NCI-H2029 treated with DMSO at 0.1 percent for 48 hours (cell line): ENCODE data around the gene GPR176.
A peak's percentile ranks its signal among the peaks of the same experiment; 100 is the strongest.

ENCODE experiments used
- DNase-seq: peaks from one replicate; lab custom pipeline; 2025; lab: John Stamatoyannopoulos, UW

The GPR176 gene

DNA sequence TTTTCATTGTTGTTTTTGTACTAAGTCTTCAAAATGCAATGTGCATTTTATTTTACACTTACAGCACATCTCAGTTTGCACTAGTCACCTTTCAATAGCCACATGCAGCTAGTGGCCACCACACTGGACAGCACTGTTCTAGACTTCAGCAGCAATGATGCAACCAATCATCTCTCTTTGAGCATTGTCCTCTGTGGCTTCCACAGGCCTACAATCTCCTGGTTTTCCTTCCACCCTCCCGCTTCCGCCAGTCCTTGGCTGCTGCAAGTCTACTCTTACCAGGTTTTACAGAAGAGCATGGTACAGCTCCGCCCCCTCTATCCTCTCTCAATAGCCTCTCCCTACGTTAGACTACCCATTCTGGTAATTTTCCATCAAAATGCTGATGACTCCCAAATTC, 112.3 kb downstream of the GPR176 start:
- no peak for DNase-seq

- DNase-seq, result no peak
These were observed 116.0 kb downstream of the GPR176 start for GRCh38 chr15:39804026-39804425.

DNA sequence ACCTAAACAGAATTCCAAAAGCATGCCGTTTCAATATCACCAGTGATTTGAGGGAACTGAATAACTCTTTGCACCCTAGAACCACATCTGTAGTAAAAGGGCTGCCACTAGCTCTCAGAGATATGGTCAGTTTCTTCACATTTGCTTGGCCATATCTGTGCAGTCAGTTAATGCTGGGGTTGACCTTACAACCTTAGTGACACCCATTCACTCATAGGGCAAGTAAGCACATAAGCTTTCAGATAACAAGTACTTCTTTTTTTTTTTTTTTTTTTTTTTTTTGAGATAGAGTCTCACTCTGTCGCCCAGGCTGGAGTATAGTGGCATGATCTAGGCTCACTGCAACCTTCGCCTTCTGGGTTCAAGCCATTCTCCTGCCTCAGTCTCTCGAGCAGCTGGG, 117.0 kb downstream of the GPR176 start:
- no peak for DNase-seq

DNA sequence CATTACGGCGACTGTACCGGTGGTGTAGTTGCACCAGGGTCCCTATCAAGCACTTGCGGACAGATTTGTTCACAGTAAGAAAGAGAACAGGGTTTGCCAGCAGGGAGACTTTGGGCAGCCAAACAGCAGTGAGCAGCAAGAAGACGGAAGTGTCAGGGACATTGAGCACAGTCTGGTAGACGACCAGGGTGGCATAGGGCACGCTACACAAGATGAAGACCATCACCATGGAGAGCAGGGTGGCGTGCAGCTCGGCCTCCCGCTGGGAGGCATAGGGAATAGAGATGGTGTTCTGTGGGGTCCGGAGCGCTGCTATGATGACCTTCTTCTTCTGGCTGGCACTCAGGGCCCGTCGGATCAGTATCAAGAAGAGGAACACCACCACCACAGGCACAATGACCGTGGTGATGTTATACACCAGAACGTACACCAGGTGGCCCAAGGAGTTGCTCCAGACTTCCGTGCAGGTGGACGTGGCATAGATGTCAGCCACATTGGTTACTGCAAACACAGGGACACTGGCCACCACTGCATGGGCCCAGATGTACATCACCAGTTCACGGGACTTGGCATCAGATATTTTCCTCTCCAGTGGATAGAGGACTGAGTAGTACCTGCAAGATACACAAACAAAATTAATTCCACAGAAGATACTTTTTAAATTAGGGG, 118.3 kb downstream of the GPR176 start:
- DNase-seq, result no peak

GRCh38 chr15:39799552-39800011, 120.5 kb downstream of the GPR176 start:
- DNase-seq, result no peak

DNA sequence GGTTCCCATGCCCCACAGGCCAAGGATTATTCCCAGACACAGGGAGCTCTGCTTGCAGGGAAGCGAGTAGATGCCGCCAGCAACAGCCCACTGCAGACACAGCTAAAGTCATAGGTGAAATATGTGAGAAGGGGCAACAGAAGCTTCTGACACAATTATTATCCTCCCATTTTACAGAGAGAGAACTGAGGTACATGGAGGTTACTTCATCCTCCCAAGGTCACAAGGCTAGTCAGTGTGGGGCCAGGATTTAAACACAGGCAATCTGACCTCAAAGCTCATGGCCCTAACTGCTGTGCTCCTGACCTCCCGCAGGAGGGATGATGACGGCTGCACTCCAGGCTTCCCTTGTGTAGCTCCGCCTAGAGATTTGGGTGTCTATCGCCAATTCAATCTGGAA, 121.7 kb downstream of the GPR176 start:
- DNase-seq, result no peak

- DNase-seq, result no peak
These were observed 122.7 kb downstream of the GPR176 start for GRCh38 chr15:39797407-39797806.

DNA sequence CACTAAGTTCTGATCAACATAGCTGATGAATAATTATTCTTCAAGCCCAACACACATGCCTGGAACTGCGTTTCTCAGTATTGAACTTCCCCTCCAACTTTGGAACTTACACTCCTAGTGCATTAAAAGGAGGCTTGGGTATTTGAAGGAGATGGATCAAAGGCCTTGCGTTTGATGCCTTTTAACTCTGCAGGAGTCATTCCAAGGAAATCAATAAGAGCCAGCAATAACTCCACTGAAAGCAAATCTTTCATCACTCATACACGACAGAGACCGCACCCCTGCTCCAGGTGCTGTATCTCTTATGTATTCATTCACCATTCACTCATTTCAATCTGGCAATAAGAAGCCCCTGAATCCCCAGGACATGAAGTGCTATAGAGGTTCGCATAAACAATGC, 123.5 kb downstream of the GPR176 start:
- DNase-seq, result no peak

GRCh38 chr15:39795486-39795885, 124.6 kb downstream of the GPR176 start:
- no peak for DNase-seq

DNA sequence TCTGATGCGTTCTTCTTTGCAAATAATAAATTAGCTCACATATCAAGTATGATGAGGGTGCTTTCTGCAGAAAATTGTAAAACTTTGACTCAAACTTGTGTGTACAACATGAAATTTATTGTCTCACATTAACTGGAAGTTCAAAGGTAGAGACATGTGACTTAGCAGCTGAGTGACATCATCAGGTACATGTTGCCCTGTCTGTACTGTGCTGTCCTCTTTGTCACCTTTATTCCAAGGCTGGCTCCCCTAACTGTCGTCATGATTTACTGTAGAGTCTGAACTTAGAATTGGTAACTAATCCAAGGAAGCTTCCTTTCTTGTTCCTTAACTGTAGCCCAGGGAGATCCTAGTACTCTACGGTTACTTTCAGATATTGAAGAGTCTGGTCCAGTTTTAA, 125.1 kb downstream of the GPR176 start:
- DNase-seq, result no peak

DNA sequence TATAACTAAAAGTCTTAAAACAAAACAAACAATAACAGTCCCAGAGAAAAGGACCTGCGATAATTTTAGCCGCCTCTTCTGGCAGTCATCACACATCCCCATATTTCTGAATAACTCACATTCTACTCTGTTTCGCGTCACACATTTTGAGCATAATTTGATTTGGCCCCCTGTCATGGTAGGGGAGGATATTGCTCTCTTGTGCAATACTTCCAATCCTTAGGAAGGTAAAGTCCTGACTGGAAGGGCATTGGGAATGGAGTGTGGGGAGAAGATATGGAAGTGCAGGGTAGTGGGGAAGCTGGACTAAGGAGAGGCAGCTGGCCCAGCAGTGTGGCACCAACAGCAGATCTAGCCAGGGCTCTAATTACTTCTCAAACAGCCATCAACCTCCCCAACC, 126.1 kb downstream of the GPR176 start:
- no peak for DNase-seq

DNA sequence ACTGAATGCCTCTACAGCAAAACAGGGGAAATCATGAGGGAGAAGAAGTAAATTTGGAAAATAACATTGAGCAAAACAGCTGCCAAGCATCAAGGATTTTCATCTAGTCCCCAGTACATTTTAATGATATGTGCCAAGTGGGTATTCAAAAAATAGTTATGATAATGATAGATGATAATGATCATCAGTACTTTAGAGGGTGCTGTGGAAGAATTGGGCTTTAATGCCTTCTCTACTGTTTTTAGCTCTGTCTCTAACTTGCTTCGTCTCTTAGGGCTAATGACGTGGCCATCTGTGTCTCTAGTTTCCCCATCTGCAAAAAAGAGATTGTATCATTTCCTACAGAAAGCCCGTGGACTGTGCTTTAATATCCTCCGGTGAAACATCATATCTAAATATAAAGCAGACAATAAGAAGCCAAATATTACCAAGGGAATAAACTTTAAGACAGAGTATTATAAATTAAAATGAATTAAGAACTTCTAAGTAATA, 127.2 kb downstream of the GPR176 start:
- no peak for DNase-seq

GRCh38 chr15:39792025-39792843, 127.8 kb downstream of the GPR176 start:
- no peak for DNase-seq

GRCh38 chr15:39789736-39790135, 130.3 kb downstream of the GPR176 start:
- no peak for DNase-seq

- no peak for DNase-seq
These were observed 131.1 kb downstream of the GPR176 start for GRCh38 chr15:39788800-39789565.

DNA sequence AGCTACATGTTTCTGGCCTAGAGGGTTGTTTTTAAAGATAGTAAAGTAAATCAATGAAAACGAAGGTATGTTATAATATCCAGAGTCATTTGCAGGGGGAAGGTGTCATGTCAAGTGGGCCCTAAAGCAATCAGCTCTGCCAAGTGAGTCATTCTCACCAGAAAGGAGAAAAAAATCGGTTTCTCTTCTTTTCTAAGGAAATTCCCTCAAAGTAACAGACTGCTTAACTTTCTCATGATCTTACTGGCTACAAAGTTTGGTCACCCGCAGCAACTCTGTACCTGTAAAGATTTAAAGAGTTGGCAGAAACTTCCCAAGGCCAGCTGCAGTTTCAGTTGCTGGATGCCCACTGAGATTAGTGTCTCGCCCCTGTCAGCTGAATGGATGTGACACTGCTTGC, 132.0 kb downstream of the GPR176 start:
- no peak for DNase-seq

DNA sequence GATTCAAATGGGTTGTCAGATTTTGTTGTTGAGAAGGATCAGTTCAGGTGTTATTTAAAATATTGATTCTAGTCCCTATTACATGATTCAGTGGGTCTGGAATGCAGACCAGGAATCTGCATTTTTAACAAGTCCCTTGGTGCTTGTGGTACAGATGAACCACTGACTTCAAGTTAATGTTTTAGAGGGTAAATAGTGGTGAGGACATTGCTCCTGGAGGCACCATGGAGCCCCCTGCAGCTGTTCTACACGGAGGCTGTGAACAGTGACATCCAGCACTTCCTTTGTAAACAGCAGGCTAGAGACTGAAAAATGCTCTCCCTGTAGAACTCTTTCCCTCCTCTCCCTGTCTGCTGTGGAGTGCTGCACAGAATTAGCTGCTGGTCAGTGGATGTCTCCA, 132.6 kb downstream of the GPR176 start:
- DNase-seq, result no peak

GRCh38 chr15:39786447-39787056, 133.5 kb downstream of the GPR176 start:
- peak; percentile 26 for DNase-seq

GRCh38 chr15:39785841-39786240, 134.2 kb downstream of the GPR176 start:
- DNase-seq, result no peak

GRCh38 chr15:39785139-39785538, 134.9 kb downstream of the GPR176 start:
- DNase-seq, result peak; percentile 12

GRCh38 chr15:39784638-39785037, 135.4 kb downstream of the GPR176 start:
- no peak for DNase-seq

DNA sequence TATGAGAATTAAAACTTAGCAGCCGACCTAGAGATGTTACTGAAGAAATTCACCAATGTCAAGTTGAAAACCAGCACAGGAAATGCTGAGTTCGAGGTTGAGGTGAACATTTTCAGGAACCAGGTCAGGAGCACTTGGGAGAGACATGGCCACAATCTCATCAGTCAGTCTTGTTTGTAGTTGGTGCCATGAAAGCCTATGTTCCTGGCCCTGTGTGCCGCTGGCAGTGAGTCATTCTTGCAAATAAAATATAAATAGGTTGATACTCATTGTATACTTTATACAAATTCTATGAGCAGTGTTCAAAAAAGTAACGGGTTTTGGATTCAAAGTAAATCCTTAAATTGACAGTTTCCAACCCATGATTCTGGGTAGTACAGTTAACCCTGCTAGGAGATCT, 135.9 kb downstream of the GPR176 start:
- no peak for DNase-seq
